Daoy (cell line): ENCODE measurements around the gene DHRSX. TPM values are rescaled to one million over a fixed set of nuclear protein-coding genes. Genes with fewer than 3 reads are reported as not detected.
"Not testable (repeated sequence)": the region's sequence is repeated elsewhere in the genome, so short reads cannot be mapped to it uniquely, and the experiment has no call there.

Experiments
- DNase-seq: peaks from one replicate; pipeline ENCODE4 v3.0.0-alpha.2; 2015; ENCODE audit warnings: low read depth
- total RNA-seq: library from RNA; depleted of rRNA; stranded (reverse); fragments of >200 nt; shearing (Covaris generic); gene quantifications from 2 replicates; pipeline ENCODE4 v1.2.3, GENCODE V29; 2014; rRNA removed

The DHRSX gene, protein sequence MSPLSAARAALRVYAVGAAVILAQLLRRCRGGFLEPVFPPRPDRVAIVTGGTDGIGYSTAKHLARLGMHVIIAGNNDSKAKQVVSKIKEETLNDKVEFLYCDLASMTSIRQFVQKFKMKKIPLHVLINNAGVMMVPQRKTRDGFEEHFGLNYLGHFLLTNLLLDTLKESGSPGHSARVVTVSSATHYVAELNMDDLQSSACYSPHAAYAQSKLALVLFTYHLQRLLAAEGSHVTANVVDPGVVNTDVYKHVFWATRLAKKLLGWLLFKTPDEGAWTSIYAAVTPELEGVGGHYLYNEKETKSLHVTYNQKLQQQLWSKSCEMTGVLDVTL
- 7.0 and 12.3 TPM in 2 replicates for total RNA-seq

DNA sequence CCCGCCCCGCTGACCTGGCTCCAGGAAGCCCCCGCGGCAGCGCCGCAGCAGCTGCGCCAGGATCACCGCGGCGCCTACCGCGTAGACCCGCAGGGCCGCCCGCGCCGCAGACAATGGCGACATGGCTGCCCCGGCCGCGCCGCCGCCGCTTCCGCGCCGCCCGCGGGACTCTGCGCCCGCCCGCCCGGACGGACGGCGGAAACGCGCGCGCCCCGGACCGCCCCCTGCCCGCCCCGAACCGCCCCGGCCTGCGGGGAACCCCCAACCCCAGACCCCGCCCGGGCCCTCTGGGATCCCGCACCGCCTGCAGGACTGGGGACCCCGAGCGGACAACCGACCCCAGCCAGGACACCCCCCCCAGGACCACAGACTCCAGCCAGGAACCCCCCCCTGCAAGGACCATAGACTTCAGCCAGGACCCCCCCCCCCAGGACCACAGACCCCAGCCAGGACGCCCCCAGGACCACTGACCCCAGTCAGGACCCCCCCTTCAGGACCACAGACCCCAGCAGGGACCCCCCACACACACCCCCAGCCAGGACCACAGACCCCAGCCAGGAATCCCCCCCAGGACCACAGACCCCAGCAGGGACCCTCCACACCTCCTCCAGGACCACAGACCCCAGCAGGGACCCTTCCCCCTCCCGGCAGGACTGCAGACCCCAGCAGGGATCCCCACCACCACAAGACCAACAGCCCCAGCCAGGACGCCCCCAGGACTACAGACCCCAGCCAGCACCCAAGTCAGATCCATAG, at the start of gene DHRSX, which contains the start of gene ZBED1:
TSS of gene DHRSX (minus strand) at position 174 of the 756 bp plus-strand sequence. CDS start at position 123, 51 bp downstream.
TSS of gene ZBED1 (minus strand) at position 174 of the 756 bp plus-strand sequence. CDS start 10,257 bp downstream, outside the sequence.
- peak; percentile 28 for DNase-seq

DNA sequence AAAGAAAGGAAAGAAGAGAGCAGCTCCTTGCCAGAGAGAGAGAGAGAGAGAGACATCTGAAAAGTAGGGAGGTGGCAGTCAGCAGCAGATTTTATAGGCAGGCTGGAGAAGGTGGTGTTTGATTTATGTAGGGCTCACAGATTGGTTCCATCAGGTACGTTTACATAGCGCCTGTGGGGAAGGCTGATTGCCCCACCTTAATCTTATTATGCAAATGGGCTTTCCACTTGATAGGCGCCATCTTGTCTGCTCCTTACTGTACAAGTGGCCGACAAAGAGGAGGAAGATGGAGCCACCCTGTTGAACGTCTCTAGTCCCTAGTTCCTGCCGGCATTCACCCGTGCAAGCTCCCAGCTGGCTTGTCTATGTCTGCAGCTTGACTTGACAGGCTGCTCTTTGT, 49.1 kb upstream of the DHRSX start:
- DNase-seq, result no peak

DNA sequence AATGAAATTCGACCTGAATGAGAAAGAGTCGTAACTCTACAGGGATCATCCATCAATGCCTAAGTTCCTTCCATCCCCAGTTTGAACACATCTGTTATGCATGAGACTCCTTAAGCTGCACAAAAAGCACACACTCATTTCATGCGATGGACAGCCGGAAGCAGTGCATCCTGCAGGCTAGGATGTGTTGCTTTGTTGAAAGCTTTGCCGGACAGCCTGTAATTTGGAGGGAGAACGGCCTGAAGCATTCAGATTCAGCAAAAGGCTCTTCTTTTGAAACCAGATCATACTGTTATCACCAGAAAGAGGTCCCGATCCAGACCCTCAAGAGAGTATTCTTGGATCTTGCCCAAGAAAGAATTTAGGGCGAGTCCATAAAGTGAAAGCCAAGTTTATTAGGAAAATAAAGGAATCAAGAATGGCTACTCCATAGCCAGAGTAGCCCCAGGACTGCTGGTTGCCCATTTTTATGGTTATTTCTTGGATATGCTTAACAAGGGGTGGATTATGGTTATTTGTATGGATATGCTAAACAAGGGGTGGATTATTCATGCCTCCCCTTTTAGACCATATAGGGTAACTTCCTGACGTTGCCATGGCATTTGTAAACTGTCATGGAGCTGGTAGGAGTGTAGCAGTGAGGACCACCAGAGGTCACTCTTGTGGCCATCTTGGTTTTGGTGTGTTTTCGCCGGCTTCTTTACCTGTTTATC, 48.1 kb upstream of the DHRSX start:
- DNase-seq, result no peak

DNA sequence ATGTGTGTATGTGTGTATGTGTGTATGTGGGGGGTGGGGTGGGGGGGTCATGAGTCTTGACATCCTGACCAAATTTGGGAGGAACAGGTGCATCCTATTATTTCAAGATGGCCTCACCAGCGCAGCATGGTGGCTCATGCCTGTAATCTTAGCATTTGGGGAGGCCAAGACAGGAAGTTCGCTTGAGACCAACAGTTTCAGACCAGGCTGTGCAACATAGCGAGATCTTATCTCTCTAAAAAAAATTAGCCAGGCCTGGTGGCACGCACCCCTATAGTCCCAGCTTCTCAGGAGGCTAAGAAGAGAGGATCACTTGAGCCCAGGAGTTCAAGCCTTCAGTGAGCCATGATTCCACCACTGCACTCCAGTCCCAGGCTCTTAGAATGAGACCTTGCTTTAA, 47.0 kb upstream of the DHRSX start:
- no peak for DNase-seq

DNA sequence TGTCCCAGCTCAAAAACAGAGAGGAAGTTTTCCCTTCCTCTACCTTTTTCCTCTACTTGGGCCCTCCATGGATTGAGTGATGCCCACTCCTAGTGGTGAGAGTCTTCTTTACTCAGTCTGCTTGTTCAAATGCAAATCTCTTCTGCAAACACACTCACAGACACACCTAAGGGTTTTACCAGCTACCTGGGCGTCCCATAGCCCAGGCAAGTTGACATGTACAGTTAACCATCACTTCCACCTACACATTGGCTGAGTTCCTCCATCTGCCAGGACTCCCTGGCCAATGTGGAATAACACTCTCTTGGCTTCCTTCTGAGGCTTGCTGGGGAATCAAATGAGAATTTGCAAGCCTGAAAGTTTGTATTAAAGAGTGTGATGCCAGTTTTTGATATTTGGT, 45.7 kb upstream of the DHRSX start:
- DNase-seq, result no peak

DNA sequence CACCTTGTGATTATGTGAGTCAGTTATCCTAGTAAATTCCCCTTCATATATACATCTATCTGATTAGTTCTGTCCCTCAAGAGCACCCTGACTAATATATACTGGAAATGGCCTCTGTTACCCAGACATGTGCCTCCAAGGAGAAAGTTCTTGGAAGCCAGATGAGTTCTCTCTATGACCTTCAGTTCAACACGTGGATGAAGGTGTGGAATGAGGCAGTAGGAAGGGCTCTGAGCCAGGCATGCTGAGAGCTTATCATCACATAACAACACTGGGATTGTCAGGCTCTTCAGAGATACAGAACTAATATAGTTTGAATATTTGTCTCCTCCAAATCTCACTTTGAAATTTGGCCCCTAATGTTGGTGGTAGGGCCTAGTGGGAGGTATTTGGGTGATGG, 44.4 kb upstream of the DHRSX start:
- DNase-seq, result no peak

DNA sequence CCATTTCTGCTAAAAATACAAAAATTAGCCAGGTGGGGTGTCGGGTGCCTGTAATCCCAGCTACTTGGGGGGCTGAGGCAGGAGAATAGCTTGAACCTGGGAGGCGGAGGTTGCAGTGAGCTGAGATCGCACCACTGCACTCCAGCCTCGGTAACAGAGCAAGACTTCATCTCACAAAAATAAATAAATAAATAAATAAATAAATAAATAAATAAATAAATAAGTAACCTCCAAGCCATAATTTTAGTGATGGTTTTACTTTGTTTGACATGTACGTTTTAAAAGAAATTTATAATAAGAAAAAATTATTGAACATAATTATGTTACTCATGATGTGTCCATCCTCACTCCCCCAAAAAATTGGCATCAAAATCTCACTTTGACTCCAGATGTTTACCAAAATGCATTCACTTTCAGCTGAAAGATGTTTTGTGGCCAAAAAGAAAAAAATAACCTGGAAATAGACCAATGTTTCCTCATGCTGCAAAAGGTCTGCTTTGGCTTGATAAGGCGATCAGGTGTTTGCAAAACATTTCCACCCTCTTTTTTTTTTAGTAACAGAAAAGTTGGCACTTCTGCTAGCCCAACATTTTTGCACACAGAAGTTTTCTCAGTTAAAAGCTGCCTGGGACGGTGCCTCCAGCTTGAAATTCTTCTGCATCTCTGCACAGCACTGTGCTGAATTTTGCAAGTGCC, 42.2 kb upstream of the DHRSX start:
- no peak for DNase-seq

DNA sequence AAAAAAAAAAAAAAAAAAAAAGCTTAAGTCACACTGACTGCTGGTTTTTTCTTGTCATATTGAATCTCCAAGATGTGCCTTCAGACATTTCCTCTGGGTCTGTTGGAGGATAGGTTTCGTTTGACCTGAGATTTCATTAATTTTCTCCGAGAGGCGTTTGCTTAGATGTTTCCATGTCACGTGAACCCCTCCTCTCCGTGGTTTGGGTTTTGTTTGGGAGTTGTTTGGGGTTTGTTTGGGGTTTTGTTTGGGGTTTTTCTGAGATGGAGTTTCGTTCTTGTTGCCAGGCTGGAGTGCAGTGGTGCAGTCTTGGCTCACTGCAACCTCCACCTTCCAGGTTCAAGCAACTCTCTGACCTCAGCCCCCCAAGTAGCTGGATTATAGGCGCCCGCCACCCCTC, 40.8 kb upstream of the DHRSX start:
- no peak for DNase-seq

DNA sequence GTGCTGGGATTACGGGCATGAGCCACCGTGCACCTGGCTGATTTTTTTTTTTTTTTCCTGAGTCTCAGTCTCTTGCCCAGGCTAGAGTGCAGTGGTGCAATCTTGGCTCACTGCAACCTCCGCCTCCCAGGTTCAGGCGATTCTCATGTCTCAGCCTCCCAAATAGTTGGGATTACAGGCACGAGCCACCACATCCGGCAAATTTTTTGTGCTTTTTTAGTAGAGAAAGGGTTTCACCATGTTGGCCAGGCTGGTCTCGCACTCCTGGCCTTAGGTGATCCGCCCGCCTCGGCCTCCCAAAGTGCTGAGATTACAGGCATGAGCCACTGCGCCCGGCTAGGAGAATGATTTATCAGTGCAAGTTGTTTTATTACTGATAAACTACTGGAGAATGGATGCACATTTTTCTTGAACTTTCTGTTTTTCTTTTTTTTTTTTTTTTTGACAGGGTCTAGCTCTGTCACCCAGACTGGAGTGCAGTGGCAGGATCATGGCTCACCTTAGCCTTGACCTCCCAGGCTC, 39.7 kb upstream of the DHRSX start:
- no peak for DNase-seq

DNA sequence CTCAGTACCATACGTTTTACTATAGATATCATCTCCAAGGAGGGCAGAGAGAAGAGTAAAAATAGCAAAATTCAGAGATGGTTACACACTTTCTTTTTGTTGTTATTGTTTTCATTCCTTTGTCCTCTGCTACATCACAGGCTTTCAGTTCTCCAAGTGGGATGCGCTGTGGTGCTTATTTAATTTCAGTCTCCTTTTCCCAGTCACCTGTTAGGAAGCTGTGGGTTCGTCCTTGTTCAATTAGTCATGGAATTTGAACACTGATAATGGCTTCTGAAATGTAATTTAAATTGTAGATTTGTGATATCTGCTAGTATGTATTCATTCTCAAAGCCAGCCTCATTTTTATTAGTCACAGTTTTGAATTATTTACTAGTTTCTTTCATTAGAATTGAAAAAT, 38.8 kb upstream of the DHRSX start:
- no peak for DNase-seq

DNA sequence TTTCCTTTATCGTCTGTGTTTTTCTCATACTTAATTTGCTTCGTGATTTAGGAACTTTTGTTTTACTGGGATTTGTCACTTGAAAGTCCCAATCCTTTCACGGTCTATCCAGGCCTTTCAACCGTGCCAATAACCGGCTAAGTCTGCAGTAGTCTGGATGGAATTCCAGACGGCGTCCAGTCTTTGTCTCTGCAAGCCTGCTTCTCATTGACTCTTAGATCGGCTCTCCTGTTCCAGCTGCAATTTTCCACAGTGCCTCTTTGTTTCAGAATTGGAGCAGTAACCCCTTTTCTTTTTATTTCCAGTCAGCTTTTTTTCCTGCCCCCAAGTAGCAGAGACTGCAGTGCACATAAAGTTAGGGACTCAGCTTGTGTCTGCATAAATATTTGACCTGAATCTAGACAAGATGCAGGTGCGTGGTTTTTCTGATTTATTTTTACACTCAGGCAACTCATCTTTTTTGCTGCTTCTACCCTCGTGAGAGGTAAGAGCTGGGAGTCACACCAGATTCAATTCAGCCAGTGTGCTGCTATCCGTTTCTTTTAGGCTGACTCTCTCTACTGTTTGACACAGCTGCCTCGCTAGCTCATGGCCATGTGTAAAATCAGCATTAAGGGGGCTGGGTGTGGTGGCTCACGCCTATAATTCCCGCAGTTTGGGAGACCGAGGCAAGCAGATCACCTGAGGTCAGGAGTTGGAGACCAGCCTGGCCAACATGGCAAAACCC, 37.4 kb upstream of the DHRSX start:
- no peak for DNase-seq

DNA sequence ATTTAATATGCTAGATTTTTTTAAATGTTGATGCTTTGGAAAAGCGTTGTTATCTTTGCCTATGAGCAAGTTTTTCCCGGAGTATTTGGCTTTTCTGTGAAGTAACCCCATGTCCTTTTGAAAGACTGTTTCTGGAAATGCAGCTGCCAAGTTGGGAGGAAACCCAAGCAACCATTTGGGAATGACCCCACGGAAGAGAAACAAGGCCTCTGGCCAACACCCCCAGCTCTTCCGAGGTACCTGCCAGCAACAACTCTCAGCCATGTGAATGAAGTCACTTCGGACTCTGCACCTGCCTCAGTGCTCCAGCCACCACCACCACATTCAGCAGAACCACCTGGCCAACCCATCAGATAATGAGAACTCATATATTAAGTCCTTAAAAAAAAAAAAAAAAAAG, 36.2 kb upstream of the DHRSX start:
- DNase-seq, result no peak

DNA sequence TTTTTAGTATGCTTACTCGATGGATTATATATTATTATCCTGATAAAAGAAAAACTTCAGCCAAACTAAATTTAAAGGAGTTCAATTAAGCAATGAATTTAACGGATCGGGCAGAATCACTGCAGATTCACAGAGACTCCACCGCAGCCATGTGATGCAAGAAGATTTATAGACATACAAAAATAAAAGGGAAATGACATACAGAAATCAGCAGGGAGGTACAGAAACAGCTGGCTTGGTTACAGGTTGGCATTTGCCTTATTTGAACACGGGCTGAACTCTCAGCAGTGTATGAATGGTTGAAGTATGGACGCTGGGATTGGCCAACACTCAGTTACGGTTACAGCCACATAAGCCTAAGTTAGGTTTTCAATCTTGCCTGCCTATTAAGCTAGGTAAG, 35.4 kb upstream of the DHRSX start:
- no peak for DNase-seq

DNA sequence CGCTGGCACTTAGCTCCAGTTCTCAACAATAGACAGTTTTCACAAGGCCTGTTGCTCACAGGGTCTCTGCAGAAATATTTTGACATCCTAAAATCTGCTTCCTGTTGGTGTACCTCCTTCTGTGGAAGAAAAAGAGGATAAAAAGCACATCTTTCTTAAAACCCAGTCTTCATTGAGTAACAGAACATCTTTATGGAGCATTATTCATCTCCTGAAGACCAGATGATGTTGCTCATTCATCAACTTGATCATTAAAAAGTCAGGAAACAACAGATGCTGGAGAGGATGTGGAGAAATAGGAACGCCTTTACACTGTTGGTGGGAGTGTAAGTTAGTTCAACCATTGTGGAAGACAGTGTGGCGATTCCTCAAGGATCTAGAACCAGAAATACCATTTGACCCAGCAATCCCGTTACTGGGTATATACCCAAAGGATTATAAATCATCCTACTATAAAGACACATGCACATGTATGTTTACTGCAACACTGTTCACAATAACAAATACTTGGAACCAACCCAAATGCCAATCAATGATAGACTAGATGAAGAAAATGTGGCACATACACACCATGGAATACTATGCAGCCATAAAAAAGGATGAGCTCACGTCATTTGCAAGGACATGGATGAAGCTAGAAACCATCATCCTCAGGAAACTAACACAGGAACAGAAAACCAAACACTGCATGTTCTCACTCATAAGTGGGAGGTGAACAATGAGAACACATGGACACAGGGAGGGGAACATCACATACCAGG, 33.7 kb upstream of the DHRSX start:
- DNase-seq, result not testable (repeated sequence)

DNA sequence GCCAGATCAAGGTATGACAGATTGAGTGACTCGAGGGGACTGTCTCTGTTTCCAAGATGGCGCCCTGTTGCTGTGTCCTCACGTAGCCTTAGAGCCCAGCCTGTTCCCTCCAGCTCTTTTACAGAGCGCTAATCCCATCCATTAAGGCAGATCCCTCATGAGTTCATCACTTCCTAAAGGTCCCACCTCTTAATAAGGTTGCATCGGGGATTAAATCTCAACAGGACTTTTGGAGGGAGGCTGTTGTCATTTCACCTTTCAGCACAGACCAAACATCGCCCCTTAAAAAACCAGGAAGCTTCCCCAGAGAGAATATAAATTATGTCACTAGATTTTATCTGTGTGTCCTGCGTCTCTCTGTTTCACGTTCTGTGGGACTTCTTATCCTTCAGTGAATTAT, 32.6 kb upstream of the DHRSX start:
- DNase-seq, result no peak

DNA sequence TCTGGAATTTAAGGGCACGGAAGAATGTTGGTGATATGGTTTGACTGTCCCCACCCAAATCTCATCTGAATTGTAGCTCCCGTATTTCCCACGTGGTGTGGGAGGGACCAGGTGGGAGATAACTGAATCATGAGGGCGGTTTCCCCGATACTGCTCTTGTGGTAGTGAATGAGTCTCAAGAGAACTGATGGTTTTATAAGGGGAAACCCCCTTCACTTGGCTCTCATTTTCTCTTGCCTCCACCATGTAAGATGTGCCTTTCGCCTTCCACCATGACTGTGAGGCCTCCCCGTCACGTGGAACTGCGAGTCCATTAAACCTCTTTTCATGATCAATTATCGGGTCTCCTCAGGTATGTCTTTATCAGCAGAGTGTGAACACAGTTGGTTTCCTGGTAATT, 25.6 kb upstream of the DHRSX start:
- DNase-seq, result no peak

DNA sequence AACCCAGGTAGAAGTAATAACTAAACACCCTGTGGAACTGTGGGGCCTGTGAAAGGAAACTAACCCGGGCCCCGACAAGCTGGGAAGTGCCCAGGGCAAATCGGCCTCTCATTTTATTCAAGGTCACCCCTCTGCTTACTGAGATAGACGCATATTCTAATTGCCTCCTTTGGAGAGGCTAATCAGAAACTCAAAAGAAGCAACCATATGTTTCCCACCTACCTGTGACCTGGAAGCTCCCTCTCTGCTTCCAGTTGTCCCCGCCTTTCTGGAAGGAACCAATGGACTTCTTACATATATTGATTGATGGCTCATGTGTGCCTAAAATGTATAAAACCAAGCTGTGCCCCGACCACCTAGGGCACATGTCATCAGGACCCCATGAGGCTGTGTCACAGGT, 23.1 kb upstream of the DHRSX start:
- DNase-seq, result no peak

DNA sequence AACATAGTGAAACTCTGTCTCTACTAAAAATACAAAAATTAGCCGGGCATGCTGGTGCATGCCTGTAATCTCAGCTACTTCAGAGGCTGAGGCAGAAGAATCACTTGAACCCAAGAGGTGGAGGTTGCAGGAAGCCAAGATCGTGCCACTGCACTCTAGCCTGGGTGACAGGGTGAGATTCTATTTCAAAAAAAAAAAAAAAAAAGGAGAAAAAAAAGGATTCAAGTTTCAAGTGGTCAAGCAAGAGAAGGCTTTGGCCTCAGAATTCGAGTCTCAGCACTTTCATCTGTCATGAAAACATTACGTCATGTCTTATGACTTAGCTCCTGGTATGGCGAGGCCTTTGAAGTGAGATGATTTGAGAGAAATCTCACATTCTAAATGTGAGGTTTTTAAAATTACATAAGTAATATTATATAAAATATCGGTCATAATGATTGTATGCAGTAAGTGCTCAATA, 21.2 kb upstream of the DHRSX start:
- DNase-seq, result no peak

DNA sequence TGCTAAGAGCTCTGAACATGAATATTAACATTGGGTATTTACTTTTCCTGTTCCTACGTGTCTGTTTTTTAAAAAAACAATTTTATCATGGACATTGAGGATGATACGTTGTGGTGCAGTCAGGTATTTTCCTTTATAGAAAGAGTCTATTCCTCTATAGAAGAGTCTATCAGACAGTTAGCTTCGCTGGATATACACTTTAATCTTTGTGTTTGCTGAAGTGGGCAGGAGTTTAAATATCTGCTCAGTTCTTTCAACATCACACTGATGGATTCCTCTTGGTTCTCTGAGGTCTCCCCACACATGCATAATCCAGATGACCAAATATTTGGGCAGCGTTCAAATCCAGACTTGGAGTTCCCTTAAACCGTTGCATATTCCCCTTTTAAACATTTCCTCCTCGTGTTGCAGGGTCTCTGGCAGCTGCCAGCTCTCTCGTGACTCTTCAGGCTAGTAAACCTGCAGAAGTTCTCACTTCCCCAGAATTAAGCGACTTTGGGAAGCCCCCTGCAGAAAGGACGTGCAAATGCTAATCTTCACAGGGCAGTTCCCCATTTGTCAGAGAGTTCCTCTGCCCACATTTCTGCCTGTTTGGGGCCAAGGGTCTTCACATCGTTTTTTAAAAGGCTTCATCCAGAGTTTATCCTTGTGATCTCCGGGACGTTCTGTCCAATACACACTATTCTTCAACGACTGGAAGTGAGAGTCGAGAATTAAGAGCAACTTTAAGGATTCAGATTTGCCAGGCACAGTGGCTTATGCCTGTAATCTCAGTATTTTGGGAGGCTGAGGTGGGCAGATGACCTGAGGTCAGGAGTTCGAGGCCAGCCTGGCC, 20.5 kb upstream of the DHRSX start:
- DNase-seq, result no peak
